Cardiac septum (tissue), 1 donor: ENCODE results near the gene ZSWIM6. TPM values are rescaled to one million over a fixed set of nuclear protein-coding genes. Genes with fewer than 3 reads are reported as not detected.

ENCODE experiments used
- DNase-seq: peaks from one replicate; pipeline ENCODE4 v3.0.0-alpha.2; 2020; ENCODE audit warnings: low spot score
- intact Hi-C: fragments of 100-400 bp; cut with DNase I; formaldehyde crosslinking; loops from one replicate; pipeline ENCODE4 v1.14.0; 2022
- total RNA-seq: library from RNA; stranded (reverse); fragmentation: NEBNext Ultra II Directional; extraction: Animal tissue kit (Norgen Biotek cat#: 25700); gene quantifications from one replicate; pipeline ENCODE4 v1.2.1, GENCODE V29; 2021
- donor health status: DM: no; HTN: no; CAD: no.

ZSWIM6 gene
- total RNA-seq, 1 donor from 2014 or later = 6.7 TPM

GRCh38 chr5:61329550-61330128 is 2.4 kb upstream of the ZSWIM6 start:
- intact Hi-C loops = loop anchor here (2.0 to 10.0 kb wide), 4 partner anchors 79 to 382 kb away; partner anchors contain the start of genes ERCC8, NDUFAF2 and SMIM15
- DNase-seq = no peak

GRCh38 chr5:61330341-61330844 is 1.7 kb upstream of the ZSWIM6 start:
- no peak for DNase-seq
- intact Hi-C loops = loop anchor here (2.0 to 10.0 kb wide), 4 partner anchors 78 to 383 kb away; partner anchors contain the start of genes ERCC8, NDUFAF2 and SMIM15

DNA sequence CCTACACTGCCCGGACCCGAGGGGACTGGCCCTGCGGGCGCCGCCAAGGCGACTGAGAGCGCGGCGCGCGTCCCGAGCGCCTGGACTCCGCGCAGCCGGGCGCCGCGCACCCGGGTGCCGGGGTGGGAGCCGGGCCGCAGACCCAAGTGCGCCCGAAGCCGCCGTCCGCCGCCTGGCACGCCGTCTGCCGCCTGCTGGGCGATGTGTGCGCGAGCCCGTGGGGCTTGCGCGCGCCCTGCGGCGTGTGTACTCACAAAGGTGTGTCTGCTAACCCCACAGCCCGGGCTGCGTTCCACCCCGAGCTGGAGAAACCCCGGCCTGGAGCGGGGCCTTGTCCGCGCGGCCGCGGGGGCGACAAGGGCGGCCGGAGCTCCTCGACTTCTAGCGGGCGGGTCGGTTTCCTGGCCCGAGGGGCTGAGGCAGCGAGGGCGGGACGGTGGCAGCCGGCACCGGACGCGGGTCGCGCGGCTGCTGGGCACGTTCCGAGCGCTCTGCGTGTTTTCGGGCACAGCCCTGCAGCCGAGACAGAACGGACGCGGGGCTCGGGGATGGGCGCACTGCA is 1.1 kb upstream of the ZSWIM6 start:
- DNase-seq = peak; percentile 86
- intact Hi-C loops = loop anchor here (2.0 to 10.0 kb wide), 4 partner anchors 78 to 384 kb away; partner anchors contain the start of genes ERCC8, NDUFAF2 and SMIM15

DNA sequence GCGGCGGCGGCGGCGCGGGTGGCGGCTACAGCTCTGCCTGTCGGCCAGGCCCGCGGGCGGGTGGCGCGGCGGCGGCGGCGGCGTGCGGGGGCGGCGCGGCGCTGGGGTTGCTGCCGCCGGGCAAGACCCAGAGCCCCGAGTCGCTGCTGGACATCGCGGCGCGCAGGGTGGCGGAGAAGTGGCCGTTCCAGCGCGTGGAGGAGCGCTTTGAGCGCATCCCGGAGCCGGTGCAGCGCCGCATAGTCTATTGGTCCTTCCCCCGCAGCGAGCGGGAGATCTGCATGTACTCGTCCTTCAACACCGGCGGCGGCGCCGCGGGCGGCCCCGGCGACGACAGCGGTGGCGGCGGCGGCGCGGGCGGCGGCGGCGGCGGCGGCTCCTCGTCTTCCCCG is 296 bp downstream of the ZSWIM6 start:
- no peak for DNase-seq
- intact Hi-C loops = loop anchor here (2.0 to 10.0 kb wide), 5 partner anchors 170 to 385 kb away; partner anchors contain the start of genes ERCC8, NDUFAF2 and SMIM15

DNA sequence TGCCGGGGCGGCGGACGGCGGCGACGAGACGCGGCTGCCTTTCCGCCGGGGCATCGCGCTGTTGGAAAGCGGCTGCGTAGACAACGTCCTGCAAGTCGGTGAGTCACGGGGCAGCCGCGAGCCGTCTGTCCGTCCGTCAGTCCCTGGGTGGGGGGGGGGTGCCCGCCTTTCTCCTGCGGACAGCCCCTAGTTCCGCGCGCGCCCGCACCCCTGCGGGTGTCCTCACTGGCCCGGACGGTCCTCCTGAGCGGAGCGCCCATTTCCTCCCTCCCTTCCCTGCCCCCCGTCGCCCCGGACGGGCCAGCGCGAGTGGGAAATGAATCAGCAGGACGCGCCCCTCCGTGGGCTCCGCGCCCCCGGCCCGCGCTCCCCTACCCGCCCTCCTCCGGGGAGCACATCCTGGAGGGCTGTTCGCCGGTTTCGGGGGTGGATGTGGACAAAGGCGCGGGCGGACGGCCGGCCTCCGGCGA is 828 bp downstream of the ZSWIM6 start:
- intact Hi-C loops = loop anchor here (2.0 to 10.0 kb wide), 5 partner anchors 171 to 386 kb away; partner anchors contain the start of genes ERCC8, NDUFAF2 and SMIM15
- peak; percentile 77 for DNase-seq

DNA sequence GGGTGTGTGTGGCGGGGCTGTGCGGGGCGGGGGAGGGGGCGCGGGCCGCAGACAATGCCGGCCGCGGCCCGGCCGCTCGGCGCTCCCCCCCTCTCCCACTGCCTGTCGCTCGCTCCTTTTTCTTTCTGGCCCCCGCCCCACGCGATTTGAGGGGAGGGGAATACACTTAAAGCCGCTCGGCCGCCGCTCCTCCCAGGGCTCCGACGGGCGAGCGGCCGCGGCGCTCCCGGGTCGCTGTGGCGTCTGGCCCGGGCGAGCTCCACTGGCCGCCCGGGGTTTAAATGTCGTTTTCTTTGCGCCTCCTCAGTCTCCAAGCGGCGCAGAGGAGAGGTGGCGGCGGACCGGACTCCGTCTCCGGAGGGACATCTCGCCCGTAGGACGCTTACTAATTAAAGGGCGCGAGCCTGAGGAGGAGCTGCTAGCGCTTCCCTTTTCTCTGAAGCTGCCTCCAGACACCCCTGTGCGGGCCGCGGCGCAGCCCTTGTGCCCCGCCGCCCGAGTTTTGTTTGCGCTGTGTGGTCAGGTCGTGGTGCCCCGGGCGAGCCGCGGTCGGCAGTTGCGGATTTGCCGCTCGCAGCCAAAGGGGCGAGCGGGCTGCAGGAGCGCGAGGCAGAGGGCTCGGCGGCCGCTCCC is 1.4 kb downstream of the ZSWIM6 start:
- intact Hi-C loops = loop anchor here (2.0 to 10.0 kb wide), 5 partner anchors 171 to 386 kb away; partner anchors contain the start of genes ERCC8, NDUFAF2 and SMIM15
- peak; percentile 79 for DNase-seq

GRCh38 chr5:61333954-61334867 is 2.2 kb downstream of the ZSWIM6 start:
- intact Hi-C loops = loop anchor here (2.0 to 10.0 kb wide), 5 partner anchors 172 to 387 kb away; partner anchors contain the start of genes ERCC8, NDUFAF2 and SMIM15
- DNase-seq = no peak

GRCh38 chr5:61334868-61335615 is 3.0 kb downstream of the ZSWIM6 start:
- intact Hi-C loops = loop anchor here (5.0 to 10.0 kb wide), 3 partner anchors 173 to 388 kb away; partner anchors contain the start of genes ERCC8, NDUFAF2 and SMIM15
- no peak for DNase-seq

DNA sequence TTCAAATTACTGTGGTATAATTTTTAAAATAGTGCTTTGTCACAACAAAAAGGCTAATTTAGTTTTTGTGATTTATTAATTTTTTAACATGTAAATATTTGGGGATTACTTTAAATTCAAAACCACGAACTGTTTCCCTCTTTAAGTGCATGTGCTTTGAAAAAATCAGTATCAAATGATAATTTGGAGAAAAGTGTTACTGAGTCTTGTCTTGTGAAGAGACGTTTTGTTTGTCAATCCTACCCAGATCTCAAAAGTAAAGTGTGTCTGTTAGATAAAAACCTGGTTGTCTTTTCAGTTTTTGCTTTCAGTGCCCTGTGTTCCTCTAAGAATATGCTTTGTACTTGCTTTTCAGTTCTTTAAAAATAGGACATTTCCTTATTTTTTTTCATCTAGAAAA is 7.7 kb downstream of the ZSWIM6 start:
- intact Hi-C loops = loop anchor here (10.0 kb wide), 1 partner anchor 285 kb away; no protein-coding TSS in a partner anchor
- no peak for DNase-seq

DNA sequence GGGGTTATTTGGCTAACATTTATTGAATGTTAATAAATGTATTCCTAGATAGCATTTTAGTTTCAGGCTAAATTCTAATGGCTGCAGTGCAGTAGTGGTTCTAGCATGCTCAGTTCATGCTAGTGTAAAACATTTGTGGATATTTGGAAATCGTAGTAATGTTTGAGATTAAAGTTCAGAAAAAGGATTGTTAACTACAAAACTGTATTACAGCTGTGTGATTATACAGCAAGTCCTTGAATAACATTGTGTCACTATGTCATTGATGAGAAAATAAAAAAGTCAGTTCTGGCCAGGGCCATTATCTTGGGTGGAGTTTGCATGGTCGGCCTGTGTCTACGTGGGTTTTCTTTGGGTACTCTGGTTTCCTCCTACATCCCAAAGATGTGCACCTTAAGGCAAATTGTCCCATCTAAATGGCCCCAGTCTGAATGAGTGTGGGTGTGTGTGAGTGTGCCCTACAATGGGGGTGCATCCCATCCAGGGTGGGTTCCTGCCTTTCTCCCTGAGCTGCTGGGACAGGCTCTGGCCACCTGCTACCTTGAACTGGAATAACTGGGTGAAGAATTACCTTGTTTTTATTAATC is 8.8 kb downstream of the ZSWIM6 start:
- DNase-seq = no peak
- intact Hi-C loops = no loop called here

DNA sequence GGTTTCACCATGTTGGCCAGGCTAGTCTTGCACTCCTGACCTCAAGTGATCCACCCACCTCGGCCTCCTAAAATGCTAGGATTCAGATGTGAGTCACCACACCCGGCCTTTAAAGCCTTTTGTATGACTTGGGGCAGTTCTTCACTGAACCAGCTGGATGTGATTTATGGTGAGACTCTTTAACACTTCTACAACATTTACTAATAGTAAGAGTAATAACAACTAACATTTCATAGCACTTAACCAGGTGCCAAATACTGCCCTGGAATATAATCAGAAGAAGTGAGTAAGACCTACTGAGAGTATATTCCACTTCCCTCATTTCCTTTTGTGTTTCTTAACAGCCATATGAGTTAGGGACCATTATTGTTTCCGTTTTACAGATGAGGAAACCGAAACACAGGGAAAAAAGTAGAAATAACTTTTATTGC is 10.0 kb downstream of the ZSWIM6 start:
- intact Hi-C loops = no loop called here
- DNase-seq = no peak

GRCh38 chr5:61344187-61344944 is 12.3 kb downstream of the ZSWIM6 start:
- no peak for DNase-seq
- intact Hi-C loops = no loop called here

- DNase-seq = no peak
- intact Hi-C loops = no loop called here
Measured at GRCh38 chr5:61346511-61346910, 14.5 kb downstream of the ZSWIM6 start.

DNA sequence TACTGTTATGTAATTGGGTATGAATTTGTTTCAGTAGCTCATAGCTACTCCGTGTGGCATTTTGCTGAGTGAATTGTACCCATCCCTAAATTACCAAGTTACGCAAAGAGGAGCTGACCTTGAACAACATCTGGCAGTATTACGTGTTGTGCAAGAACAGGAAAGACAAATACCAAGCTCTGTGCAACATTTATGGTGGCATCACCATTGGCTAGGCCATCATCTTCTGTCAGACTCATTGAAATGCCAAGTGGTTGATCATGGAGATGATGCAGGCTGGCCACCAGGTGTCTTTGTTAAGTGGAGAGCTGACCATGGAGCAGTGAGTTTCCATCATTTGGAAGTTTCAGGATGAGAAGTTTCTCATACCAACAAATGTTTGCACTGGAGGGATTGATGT is 15.0 kb downstream of the ZSWIM6 start:
- DNase-seq = no peak
- intact Hi-C loops = no loop called here

DNA sequence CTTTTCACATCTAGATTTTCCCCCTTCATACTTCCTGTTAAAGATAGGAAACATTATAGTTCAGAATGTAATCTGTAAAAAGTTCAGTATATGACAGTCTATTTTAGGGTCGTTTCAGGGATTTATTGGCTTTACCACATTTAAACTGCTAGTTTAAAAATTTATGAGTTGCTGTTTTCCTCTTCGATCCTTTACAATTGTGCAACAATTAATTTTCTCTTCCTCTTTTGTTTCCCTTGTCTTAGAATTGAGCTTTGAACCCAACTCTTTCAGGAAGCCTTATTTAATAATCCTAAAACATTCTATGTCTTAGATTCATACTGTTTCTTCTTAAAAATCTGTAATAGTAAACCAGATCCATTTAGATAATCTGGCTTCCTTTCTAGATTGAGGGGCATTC is 16.4 kb downstream of the ZSWIM6 start:
- intact Hi-C loops = no loop called here

GRCh38 chr5:61349935-61350334 is 17.9 kb downstream of the ZSWIM6 start:
- intact Hi-C loops = no loop called here

More for the DNA sequence above, 16.4 kb downstream of the ZSWIM6 start:
- no peak for DNase-seq

GRCh38 chr5:61350535-61350934 is 18.5 kb downstream of the ZSWIM6 start:
- intact Hi-C loops = no loop called here
- no peak for DNase-seq

More at GRCh38 chr5:61349935-61350334, 17.9 kb downstream of the ZSWIM6 start:
- no peak for DNase-seq
